HG02973 (cell line): ENCODE measurements around the gene MRPS5.
"Not testable (repeated sequence)": the region's sequence is repeated elsewhere in the genome, so short reads cannot be mapped to it uniquely, and the experiment has no call there.

Source experiments
- ATAC-seq: cut with Tn5 transposase; IDR thresholded peaks from one replicate; pipeline ENCODE4 v1.9.1; 2021; ENCODE audit warnings: moderate library complexity; ENCODE audit not compliant: unreplicated experiment

The MRPS5 gene

GRCh38 chr2:95121407-95122196 is at the start of gene MRPS5:
TSS of gene MRPS5 (minus strand) at chr2:95121808. CDS start at chr2:95121791, 17 bp downstream.
- peak; percentile 92 for ATAC-seq

GRCh38 chr2:95166065-95166763 is 44.6 kb upstream of the MRPS5 start:
- peak; percentile 12 for ATAC-seq

DNA sequence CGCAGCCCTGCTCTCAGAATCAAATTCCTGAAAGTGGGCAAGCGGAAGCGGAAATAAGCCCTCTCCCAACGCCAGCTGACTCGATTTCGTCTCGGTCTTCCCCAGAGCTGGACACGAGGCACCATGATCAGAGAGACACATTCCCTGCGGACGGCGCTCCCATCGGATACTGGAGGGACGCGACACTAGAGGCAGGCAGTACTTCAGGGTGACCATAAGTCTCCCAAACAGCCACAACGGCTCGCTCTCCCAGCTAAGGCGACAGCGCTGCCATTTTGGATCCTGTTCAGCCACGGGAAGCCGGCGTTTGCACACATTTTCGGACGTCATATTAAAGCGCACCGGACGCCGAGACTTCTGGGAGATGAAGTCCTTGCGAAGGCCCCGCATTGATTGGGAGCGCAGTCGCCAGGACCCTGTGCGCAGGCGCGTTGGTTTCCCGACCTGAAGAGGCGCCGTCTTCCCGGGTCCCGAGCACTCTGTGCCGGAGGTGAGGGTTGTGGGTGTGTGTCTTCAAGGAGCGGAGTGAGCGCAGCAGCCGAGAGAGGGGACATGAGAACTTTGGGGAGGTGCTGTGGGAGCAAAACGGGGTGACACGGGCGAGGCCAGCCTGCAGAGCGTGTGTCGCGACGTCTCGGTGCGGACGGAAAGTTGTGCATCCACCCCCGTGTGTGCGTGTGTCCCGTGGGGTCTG is 43.9 kb upstream of the MRPS5 start, which contains the start of gene ZNF2:
TSS of gene ZNF2 (plus strand) at position 439 of the 694 bp plus-strand sequence. CDS start 10,418 bp downstream, outside the sequence.
- ATAC-seq, result peak; percentile 83

DNA sequence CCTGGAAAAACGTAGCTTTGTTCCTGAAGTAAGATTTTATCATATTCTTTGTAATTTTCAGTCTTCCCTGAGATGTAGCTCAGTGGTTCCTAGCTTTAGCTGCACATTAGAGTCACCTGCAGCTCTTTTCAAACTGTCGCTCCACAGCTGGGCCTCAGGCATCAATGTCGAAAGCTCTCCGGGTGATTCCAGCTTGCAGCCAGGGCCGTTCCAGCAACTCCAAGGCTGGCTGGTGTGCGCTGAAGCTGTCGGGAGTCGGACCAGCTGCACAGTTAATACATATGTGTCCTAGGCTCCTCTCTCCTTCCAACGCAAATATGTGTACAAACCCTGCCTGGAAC is 43.4 kb upstream of the MRPS5 start:
- ATAC-seq, result peak; percentile 1

- ATAC-seq, result peak; percentile 86
Observed at GRCh38 chr2:95159690-95160449, 38.3 kb upstream of the MRPS5 start, which contains the start of gene ZNF514. TSS of gene ZNF514 (minus strand) at chr2:95159848. CDS start at chr2:95153253, 6,595 bp downstream.

- ATAC-seq, result peak; percentile 48
Observed at GRCh38 chr2:95158891-95159619, 37.4 kb upstream of the MRPS5 start.

DNA sequence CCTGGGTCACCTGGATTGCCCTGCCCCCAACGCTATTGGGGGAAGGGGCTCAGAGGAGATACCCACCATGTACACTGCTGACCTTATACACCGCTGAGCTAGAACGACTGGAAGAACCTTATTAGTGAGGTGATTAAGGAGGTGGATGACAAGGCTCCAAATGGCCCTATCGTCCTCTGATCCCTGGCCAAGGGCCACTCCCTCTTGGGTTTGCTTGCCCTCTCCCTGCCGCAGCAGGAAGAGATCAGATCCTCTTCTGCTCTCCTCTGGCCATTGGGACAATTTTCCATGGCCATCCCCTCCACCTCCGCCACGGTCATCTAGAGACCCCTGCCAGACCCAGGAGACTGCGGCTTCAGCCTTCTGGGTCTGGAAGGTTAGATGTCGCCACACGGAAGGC is 36.8 kb upstream of the MRPS5 start:
- ATAC-seq, result no peak

DNA sequence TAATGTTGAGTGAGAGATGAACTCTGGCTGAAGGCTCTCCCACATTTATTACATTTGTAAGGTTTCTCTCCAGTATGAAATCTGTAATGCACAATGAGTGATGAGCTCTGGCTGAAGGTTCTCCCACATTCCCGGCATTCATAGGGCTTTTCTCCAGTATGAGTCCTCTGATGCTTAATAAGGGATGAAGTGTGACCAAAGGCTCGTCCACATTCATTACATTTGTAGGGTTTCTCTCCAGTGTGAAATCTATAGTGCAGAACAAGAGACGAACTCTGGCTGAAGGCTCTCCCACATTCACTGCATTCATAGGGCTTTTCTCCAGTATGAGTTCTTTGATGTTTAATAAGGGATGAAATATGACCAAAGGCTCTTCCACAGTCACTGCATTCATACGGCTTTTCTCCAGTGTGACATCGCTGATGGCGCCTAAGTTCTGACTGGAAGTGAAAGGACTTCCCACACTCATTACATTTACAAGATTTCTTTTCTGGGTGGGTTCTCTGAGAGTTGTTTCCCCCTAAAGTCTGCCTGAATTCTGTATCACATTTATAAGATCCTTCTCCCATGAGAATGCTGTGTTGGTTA is 27.9 kb upstream of the MRPS5 start:
- no peak for ATAC-seq

GRCh38 chr2:95143838-95144237 is 22.2 kb upstream of the MRPS5 start:
- ATAC-seq, result no peak

DNA sequence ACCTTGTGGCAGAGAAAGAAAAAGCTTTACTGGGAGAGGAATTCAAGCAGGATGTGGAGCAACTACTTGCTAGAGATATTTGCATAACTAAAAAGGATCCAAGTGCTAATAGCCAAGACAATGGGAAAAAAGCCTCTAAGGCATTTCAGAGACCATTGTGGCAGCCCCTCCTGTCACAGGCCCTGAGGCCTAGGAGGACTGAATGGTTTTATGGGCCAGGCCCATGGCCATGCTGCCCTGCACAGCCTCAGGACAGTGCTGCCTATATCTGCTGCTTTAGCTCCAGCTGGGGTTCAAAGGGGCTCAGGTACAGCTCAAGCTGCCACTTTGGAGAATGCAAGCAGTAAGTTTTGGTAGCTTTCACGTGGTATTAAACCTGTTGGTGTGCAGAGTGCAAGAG is 17.1 kb upstream of the MRPS5 start:
- no peak for ATAC-seq

GRCh38 chr2:95122197-95122551 is 566 bp upstream of the MRPS5 start:
- ATAC-seq, result peak; percentile 15

GRCh38 chr2:95121093-95121406 is 558 bp downstream of the MRPS5 start:
- no peak for ATAC-seq

DNA sequence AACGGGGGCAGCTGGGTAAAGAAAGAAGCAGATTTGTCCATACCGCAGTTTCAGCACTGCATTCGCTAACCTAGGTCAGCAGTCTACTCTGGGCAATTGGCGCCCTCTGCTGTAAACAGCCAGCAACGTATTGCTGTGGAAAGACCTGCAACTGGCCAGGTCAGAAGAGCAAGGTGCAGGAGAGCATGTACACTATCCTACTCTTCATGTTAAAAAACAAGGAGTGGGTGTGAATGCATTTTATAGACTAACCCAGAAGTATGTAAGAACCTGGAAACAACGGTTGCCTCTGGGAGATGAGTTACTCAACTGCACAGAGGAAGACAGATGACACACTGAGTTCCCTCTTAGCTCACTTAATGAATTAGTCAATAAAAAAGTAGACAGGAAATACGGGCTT is 6.2 kb downstream of the MRPS5 start:
- peak; percentile 88 for ATAC-seq

DNA sequence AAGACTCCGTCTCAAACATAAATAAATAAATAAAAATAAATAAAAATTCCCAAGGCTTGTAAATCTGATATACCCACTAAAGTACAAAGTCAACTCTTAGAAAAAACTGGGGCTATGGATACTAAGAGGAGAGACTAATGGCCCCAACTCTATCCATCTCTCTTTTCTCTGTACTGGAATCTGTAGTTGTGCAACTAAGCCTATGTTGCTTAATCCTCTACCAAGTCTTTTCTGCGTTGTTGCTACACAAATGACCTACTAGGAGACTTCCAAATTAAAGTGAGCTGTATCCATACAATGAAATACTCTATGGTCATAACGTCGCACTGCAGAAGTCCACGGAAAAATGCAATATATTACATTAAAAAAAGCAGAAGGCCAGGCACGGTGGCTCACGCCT is 8.1 kb downstream of the MRPS5 start:
- ATAC-seq, result no peak

GRCh38 chr2:95110395-95110794 is 11.2 kb downstream of the MRPS5 start:
- ATAC-seq, result no peak

DNA sequence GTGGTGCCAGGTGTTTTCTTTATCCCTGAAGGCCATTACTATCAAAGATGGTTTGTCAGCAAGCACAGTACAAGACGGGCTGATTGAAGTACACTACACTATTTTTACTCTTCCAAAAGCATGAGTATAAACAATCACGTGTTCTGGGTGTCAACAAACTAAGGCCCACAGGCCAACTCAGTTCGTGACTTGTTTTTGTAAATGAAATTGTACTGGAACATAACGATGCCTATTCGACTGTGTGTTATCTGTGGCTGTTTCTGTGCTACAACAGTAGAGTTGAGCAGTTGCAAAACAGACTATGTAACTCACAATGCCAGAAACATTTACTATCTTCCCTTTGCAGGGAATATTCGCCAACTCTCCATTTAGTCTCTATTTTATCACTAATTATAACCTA is 12.3 kb downstream of the MRPS5 start:
- ATAC-seq, result no peak

DNA sequence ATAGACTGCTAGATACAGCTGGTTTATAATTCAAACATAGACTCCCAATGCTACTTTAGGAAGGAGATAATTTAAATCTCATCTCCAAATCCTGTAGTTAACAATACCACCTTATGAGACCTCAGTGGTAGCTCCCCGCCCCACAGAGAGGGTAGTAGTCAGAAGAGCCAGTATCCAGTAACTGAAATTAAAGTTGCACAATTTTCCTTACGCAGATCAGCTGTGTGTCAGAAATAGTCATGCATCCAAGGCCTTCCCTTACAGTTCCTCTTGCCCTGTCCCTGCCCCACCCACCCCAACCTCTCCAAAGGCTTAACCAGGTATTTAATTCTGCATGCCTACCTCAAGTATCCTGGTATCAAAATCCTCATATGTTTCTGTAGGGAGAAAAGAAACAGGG is 15.5 kb downstream of the MRPS5 start:
- ATAC-seq, result no peak

GRCh38 chr2:95104606-95105005 is 17.0 kb downstream of the MRPS5 start:
- ATAC-seq, result no peak

- no peak for ATAC-seq
Observed at GRCh38 chr2:95099910-95100309, 21.7 kb downstream of the MRPS5 start.

GRCh38 chr2:95098273-95098672 is 23.3 kb downstream of the MRPS5 start:
- ATAC-seq, result not testable (repeated sequence)
